HK-2 (cell line): Measurements from ENCODE around the gene ANTXRL.
"Not testable (repeated sequence)": the region's sequence is repeated elsewhere in the genome, so short reads cannot be mapped to it uniquely, and the experiment has no call there.

Experiments
- DNase-seq: peaks from one replicate; pipeline ENCODE4 v3.0.0-alpha.2; 2018; ENCODE audit not compliant: unreplicated experiment

The ANTXRL gene

DNA sequence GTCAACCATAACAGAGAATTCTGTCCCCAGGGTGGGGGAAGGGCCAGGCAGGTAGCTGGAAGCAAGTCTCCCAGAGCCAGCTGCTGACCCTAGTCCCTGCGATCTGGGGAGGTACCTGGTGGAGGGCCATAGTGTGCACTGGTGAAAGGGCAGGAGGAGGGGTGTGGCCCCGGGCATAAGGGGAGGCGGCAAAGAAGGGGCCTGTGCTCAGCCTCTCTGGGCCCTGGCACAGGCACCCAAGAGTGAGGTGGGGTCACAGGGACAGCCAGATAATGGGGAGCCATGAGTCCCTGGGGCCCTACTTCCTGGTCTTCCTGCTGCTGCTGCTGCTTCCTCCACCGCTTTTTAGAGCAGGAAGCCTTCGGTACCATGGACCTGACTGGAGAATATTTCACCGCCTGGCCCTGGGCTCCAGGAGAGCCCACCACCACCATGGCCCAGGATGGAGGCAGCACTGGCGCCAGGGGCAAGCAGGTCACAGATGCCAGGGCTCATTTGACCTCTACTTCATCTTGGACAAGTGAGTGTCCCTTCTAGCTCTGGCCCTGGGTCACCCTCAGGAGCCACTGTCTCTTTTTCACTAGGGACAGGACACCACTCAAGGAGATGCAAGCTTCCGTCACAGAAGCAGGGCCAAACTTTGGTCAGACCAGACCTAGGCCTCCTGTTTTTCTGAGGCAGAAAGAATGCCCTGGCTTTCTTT lies at the start of gene ANTXRL:
ANTXRL (plus strand) TSS at position 7 of the 703 bp plus-strand sequence; CDS start at position 273, 266 bp downstream.
- DNase-seq, result no peak

DNA sequence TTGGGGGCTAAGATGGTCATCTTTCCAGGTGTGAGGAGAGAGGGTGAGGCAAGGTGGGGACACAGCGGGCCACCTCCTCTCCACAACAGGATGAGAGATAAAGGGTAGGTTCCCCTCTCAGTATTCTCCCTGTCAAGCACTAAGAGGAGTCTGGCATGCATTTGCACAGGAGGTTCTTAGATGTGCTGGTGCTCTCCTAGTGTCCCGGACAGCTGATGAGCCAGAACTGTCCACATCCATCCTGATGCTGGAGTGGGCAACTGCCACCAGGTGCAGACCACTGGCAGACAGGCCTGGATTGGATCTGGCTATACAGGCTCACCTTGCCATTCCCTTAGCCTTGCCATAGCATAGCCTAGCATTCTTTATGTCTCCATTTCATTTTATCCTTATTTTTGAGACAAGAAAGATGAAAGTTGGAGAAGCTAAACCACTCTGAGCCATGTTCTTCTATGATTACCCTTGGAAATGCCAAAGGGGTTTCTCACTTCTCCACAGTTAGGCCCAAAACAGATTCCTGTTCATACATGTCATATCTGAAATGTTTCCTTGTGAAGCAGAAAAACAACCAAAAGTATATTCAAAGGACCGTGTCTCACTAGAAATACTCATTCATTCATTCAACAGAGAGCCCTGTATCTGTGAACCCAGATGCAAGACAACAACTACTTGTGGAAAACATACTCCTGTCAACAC lies 48.8 kb upstream of the ANTXRL start:
- no peak for DNase-seq

DNA sequence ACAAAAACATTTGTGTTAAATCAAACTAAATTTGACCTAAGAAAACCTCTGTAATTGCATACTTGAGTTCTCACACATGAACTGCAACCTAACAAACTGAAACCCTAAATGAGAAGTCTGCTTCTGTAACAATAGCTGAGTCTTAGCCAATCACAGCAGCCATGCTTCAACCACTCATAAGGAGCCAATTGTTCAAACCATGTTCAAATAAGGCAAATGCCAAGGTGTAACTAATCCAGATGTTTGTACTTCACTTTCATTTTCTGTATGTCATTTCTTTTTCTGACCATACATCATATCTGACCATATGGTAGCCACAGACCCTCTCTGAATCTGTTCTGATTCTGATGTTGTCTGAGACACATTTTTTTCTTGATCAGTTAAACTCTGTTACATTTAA lies 47.5 kb upstream of the ANTXRL start:
- DNase-seq, result no peak

DNA sequence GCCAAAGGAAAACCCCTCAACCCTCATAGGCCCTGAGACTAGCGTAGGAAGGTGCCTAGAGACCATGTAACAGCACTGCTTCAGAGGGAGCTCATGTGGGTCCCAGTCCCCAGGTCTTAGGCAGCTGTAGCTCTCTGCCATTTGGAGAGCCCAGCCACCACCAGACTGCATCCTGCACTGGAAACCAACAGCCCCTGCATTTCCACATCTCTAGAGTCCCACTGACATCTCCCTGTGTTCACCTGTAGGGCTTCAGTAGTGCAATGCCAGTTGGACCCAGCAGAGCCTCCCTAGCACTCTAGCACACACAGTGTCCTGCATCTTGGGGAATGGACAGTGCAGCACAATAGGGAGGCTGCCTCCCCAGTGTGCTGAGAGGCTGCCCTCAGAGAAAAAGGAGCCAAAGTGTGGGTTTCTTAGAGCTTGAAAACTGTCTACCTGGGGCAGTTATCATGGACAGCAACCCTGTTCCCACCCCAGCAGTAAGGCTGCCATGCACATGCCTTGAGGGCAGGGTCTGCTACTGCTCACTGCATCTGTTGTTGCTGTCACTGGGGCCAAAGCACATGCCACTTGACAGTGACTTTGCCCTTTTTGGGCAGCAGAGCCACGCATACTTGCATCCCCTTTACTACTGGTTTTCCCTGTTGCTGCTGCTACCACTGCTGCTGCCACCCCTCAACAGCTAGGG lies 46.7 kb upstream of the ANTXRL start:
- DNase-seq, result no peak

DNA sequence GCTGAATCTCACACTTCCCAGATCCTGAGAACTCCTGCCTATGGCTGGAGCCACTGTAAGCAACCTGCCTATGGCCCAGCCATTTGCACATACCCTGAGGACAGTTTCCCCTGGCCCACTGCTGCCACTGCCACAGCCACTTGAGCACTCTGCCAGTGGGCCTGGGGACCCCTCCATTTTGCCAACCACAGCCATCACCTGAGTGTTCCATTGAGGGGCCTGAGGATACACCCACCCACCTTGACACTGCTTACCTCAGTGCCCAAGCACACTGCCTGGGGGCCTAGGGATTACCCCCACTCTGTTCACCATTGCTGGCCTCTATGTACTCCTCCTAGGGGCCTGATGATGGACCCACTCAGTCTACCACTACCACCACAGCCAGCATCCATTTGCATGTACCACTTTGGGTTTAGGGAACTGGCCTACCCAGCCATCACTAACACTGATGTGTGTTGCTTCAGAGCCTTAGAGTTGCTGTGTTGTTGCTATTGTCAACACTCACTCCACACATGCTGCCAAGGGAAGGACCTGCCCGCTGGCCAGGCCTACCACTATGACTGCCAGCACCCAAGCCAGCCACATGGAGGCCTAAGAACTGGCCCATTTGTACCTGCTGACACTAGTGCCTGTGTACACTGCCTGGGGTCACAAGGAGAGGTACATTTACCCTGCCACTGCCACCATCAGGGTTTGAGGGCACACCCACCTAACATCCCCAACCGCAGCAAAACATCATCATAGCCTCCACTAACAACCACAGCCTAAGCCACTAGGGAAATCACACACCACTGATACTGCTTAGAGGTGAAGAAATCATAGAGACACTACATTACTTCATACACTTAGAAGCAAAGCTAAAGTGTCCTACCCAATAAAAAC lies 45.9 kb upstream of the ANTXRL start:
- no peak for DNase-seq

DNA sequence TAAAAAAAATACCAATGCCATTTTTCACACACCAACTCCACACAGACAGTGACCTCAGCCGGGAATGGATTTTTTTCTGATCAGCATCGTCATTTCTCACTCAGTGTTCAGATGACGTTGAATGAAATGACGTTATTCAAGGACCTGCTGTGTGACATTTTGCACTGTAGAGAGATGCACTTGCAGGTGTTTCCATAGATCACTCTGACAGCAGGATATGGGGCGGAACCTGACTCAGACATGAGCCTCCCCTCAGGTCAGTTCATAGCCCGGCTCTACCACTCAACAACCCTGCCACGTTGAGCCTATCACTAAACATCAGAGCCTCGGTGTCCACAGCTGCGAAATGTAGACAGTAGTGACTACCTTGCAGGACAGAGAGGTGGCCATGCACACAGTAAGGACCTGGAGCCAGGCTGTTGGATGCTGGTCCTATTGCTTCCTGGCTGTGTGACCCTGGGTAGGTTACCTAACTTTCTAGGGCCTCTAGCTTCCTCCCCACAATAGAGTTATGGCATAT lies 41.4 kb upstream of the ANTXRL start:
- DNase-seq, result no peak

DNA sequence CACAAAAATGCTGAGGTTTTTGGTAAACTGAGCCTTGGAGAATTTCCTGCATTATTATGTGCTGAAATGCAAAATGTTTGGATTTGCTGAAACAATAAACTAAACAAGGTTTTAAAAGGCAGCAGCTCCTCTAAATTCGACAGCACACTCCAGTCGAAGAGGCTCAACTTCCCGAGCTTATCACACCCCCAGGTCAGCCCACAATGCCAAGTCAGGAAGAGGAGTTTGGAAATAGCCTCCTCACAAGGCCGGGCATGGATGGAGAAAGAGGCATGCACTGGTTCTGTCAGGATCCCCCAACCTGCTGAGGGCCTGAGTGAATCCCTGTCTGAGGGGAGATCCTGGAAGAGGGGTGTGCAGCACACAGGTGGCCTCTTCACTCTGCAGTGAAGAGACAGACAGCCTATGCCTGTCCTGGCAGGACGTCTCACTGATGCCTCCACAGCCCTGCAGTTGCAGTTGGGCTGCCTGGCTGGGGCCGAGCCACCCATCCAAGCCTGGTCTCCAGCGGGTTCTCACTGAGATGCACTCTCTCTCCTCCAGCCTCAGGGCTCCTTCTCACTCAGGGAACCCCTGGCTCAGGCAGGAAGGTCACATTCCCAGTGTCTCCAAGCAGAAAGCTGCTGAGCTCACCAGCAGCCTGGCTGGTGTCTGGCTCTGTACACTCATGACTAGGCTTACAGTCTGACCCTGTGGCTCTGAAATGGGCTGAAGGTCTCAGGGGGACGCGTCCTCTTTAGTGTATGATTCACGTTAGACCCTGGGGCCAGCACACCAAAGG lies 40.2 kb upstream of the ANTXRL start:
- DNase-seq, result not testable (repeated sequence)

DNA sequence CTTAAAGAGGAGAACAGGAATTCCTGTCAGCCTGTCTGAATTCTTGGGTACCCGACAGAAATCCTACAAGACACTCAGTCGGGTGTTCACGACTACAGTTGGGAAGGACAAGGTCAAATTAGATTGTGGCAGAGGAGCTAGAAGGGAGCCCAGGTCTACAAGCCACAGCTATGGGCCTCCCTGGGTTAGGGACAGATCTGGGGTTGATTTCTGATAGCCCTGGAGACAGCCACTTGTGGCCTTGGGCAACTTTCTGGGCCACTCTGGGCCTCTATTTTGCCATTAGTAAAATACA lies 39.7 kb upstream of the ANTXRL start:
- DNase-seq, result no peak

DNA sequence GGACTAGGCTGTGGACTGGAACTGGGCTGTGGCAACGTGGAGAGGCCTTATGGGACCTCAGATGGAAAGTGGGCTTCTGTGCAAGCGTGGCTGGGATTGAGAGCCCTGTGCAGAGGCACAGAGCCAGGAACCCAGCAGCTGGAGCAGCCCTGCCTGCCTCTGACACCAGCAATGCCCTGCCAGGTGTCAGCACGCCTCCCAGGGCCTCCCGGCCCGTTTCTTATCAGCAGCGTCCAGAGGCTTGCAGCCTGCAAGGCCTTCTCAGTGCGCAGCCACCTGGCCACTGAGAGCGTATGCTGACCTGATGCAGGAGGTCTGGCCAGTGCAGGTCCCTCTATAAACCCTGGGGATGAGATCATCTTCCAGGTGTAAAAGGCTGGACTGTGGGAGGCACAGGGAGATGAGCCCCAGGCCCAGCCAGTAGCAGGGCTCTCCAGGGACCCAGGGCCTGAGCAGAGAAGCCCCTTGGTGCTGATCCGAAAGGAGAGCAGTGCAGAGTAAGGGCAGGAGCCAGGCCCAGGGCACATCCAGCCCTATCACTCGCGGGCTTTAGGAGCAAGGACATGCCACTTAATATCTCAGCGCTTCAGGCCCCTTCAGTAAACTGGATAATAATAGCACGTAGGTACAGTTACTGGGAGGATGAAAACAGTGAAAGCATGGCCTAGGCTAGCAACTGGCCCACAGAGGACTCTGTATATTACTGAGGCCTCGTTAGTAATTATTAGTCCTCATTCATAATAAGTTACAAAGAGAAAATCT lies 38.8 kb upstream of the ANTXRL start:
- no peak for DNase-seq

DNA sequence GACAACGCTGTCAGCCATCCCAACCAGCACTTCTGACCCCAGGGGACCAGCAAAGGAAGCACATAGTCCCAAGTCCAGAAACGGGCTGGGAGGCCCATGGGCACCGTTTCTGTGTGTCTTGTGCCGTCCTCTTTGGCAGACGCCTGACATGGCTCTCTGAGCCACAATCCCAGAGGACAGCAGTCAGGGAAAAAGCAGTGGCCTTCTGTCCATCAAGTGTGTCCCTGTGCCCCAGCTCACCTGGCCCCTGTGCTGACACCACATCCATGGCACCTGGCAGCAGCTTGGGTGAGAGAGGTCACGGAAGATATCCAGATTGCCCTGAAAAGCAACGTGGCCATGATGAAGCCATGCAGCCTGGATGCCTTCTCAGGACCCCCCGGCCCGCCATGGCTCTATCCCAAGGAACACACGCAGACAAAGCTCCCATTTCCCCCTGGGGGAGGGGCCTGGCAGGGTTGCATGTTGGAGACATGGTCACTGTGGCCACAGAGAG lies 38.1 kb upstream of the ANTXRL start:
- DNase-seq, result no peak

DNA sequence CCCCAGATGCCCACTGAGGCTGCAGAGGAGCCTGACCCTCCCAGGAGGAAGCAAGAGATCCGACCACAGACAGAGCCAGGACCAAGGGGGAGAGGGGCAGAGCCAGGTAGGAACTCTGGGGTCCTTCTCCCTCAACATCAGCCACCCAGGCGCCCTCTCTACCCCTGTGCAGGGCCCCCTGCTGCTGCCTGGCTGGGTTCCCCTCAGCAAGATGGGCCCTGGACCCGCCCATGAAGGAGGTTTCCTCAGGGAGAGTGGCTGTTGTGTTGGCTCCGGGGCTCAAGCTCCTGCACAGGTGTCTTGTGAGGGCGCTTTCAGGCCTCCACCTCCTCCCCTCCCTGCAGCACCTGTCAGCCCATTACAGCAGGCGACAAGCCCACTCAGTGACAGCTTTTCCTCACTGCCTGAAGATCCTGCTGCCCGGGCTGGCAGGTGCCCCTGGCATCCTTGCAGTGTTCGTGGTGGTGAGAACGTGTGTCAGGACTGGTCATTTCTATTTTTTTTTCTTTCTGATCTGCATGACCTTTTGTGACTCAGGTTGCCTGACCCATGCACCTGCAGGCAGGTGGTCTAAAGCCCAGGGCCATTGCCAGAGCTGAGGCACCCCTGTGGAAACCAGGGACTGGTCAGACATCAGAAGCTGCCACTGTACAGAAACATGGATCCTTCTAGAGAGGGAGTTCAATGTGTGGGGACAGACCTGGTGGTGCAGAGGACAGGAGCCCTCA lies 37.0 kb upstream of the ANTXRL start:
- DNase-seq, result not testable (repeated sequence)

DNA sequence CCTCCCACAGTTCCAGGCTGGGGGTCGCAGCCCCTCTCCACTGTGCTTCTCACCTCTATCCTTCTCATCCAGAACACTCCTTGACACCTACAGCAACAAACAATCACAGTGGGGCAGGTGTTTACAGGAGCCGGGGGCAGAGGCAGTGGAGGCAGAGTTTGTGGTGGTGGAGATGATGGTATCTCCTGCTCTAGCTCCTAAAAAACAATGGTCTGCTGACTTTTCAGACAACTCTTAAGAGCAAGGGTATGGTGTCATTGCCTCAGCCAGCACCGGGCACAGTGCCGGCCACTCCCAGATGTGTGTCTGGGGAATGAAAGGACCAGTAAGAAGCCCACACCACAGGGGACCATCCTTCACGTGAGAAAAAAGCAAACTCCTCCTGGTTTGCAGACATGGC lies 36.3 kb upstream of the ANTXRL start:
- DNase-seq, result no peak

DNA sequence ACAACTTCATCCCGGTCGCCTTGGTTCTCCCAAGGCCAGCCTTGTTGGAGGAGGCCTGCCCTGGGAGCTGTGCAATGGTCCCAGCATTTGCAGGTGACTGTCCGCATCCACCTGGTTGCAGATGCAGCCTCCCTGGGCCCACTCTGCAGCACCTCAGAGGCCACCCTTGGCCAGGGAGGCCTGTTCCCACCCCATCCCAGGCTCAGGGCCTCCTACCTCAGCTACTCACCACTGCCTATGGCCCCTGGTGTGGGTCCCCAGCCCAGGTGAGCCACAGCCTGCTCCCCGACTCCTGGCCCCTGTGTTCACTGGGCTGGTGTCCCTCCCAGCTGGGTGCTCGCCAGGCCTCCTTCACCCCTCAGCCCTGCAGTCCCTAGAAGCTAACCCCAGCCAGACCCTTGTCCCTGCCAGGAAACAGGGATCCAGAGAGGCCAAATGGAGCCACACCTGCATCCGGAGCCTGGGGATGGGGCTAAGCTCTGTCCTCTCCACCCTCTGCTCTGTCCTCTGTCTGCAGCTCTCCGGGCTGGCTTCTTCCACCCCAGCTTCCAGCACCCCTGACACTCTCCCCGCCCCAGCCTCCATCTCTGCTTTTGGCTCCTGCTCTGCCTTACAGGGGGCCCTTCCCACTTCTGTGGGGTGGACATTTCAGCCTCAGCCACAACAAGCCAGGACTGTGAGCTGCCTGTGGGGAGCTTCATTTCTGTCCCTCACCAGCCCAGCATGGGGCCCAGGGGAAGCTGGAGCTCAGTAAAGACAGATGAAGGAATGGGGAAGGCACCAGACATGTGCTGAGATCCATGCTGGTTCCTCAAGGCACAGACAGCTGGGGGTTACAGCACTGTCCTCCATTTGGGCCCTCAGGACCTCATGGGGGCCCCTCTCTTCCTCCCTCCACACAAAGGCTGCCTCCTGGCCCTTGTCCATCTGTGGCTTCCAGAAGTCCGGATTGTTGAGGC lies 35.6 kb upstream of the ANTXRL start:
- DNase-seq, result no peak

DNA sequence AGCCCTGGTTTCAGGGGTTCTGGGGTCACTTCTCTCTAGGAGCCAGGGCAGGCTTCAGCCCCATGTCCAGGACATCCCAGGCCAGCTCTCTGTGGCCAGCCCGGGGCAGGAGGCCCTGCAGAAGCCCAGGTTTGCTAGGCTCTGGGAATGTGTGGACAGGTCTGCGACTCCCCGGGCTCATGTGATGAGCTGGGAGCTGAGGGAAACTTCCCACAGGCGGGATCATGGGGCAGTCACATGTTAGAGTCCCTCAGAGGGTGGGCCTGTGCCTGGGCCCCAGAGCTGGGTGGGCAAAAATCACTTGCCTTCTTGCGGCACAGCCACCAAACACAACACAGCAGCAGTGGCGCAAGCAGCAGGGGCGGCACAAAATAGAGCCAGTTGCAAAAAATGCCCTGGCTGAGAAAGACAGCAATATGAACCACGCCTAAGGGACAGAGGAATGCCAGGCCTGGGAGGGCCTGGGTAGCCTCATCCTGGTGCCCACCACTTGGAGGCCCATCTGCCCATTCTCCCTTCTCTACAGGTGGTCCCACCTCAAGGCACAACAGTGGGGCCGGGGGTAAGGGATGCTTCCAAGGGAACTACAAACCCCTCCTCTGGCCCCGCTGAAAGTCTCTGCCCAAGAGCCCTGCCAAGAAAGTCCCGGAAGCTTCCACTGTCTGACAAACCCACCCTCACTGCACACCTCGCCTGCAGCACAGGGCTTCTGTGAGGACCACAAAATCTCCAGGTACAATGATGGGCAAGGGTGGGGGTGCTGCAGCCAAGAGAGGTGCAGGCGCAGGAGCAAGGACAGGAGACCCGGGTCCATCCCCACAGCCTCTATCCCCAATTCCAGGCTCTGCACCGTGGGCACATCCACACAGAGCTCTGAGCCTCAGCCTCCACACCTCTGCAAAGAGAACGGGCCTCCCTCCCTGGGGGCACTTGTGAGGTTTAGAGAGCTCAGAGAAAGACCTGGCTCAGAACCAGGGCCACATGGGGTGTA lies 34.6 kb upstream of the ANTXRL start:
- no peak for DNase-seq

DNA sequence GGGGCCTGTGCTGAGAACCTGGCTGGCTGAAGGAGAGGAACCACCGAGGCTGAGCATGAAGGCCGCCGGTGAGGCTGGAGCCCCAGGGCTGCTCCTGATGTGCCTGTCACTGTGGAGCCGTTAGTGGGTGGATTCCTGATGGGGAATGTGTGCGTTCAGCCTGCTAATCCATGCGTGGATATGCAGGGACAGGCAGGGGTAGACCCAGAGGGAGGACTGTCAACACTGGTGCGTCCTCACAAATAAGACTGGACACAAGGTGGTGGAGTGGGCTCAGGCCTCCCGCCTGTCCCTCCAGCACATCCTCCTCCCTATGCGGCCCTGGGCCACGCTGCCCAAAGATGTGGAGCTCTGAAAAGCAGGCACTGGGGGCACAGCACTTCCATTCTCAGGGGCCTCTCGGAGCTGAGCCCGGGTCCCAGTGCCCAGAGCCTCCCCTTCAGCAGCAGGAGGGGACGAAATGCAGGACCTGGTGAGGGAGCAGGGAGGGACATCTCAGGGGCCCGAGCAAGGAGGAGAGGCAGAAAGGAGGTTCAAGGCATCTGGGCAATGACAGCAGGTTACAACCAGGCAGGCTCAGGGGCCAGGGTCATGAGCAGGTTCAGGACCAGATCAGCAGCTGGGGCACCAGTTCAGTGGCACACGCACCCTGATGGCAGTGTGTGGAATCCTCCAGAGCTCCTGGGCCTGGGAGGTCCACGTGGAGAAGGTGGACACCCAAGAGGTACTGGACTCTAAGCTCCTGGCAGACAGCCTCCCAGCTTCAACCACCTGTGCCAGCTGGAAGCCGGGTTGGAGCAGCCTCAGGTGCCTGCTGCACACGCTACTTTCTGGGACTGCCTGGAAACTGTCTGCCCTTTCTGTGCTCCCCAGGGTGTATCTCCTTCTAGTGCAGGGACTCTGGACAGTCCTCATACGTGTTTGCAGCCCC lies 33.5 kb upstream of the ANTXRL start:
- DNase-seq, result no peak

DNA sequence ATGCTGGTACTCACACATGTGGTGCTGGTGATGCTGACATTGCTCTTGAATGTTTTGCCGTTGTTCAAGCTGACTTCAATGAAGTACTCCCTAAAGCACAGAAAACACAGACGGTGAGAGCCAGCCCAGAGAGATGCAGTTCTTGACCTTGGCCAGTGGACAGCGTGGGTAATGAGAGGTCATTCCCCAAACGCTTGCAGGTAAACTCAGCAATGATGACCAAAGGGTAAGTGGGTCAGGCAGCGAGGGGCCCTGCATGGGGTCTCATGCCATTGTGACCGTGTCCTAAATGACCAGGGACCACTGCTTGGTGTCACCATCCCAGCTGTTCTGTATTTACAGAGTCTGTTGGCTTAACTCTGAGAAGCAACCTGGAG lies 32.8 kb upstream of the ANTXRL start:
- no peak for DNase-seq
